KOPT-K1 (cell line): ENCODE results near the gene HLF.
"Not testable (repeated sequence)": the region's sequence is repeated elsewhere in the genome, so short reads cannot be mapped to it uniquely, and the experiment has no call there.

Source experiments
- H3K27ac ChIP-seq: fragments of 200-600 bp; sonication (generic); 2 replicates; pipeline ENCODE4 v1.5.1; 2016; ENCODE audit warnings: antibody characterized with exemption, mild to moderate bottlenecking, low read depth, low read length; ENCODE audit not compliant: poor library complexity, severe bottlenecking
- H3K36me3 ChIP-seq: fragments of 200-600 bp; sonication (generic); 2 replicates; pipeline ENCODE4 v1.5.1; 2017; ENCODE audit warnings: antibody characterized with exemption, mild to moderate bottlenecking, low read length, moderate library complexity; ENCODE audit not compliant: insufficient read depth
- H3K9me3 ChIP-seq: fragments of 200-600 bp; sonication (generic); 2 replicates; pipeline ENCODE4 v1.5.1; 2017; ENCODE audit warnings: antibody characterized with exemption, low read length, mild to moderate bottlenecking; ENCODE audit not compliant: insufficient read depth, poor library complexity, severe bottlenecking

HLF gene

GRCh38 chr17:55318715-55319487 lies 54.1 kb downstream of the HLF start:
- Histone ChIP-seq H3K36me3 (no peaks in the 10 kb centered on the region), H3K9me3 (no peaks in the 10 kb centered on the region), H3K27ac (no peak overlapping the region)

GRCh38 chr17:55319933-55320593 lies 55.3 kb downstream of the HLF start:
- no peaks in the 10 kb centered on the region for H3K36me3 ChIP-seq
- no peak overlapping the region for H3K27ac ChIP-seq
- H3K9me3 ChIP-seq, result no peaks in the 10 kb centered on the region

- no peaks in the 10 kb centered on the region for H3K36me3 ChIP-seq
- H3K27ac ChIP-seq, result no peak overlapping the region
- no peaks in the 10 kb centered on the region for H3K9me3 ChIP-seq
These were observed 56.0 kb downstream of the HLF start for GRCh38 chr17:55320594-55321426.

GRCh38 chr17:55321427-55322060 lies 56.8 kb downstream of the HLF start:
- H3K36me3 ChIP-seq, result no peaks in the 10 kb centered on the region
- no peak overlapping the region for H3K27ac ChIP-seq

GRCh38 chr17:55322453-55322985 lies 57.8 kb downstream of the HLF start:
- no peaks in the 10 kb centered on the region for H3K9me3 ChIP-seq
- no peaks in the 10 kb centered on the region for H3K36me3 ChIP-seq
- no peak overlapping the region for H3K27ac ChIP-seq

More at GRCh38 chr17:55321427-55322060, 56.8 kb downstream of the HLF start:
- no peaks in the 10 kb centered on the region for H3K9me3 ChIP-seq

- Histone ChIP-seq H3K27ac (no peak overlapping the region), H3K36me3 (no peaks in the 10 kb centered on the region), H3K9me3 (peaks cover 7% of the 10 kb centered on the region)
These were observed 58.9 kb downstream of the HLF start for GRCh38 chr17:55323518-55324295.

GRCh38 chr17:55324296-55324978 lies 59.7 kb downstream of the HLF start:
- Histone ChIP-seq H3K27ac (no peak overlapping the region), H3K36me3 (no peaks in the 10 kb centered on the region), H3K9me3 (peaks cover 12% of the 10 kb centered on the region)

- Histone ChIP-seq H3K9me3 (peaks cover 12% of the 10 kb centered on the region), H3K36me3 (no peaks in the 10 kb centered on the region), H3K27ac (no peak overlapping the region)
These were observed 60.6 kb downstream of the HLF start for GRCh38 chr17:55325406-55325805.

- H3K36me3 ChIP-seq, result no peaks in the 10 kb centered on the region
- no peak overlapping the region for H3K27ac ChIP-seq
- H3K9me3 ChIP-seq, result peaks cover 12% of the 10 kb centered on the region
These were observed 61.3 kb downstream of the HLF start for GRCh38 chr17:55326030-55326429.

- H3K9me3 ChIP-seq, result peaks cover 12% of the 10 kb centered on the region
These were observed 62.7 kb downstream of the HLF start for GRCh38 chr17:55327225-55328088.

GRCh38 chr17:55328514-55328913 lies 63.8 kb downstream of the HLF start:
- not testable (repeated sequence) for H3K27ac ChIP-seq, H3K36me3 ChIP-seq
- peaks cover 12% of the 10 kb centered on the region for H3K9me3 ChIP-seq

More at GRCh38 chr17:55327225-55328088, 62.7 kb downstream of the HLF start:
- no peak overlapping the region for H3K27ac ChIP-seq
- H3K36me3 ChIP-seq, result no peaks in the 10 kb centered on the region

GRCh38 chr17:55330344-55330933 lies 65.7 kb downstream of the HLF start:
- peaks cover 12% of the 10 kb centered on the region for H3K9me3 ChIP-seq
- no peak overlapping the region for H3K27ac ChIP-seq
- H3K36me3 ChIP-seq, result no peaks in the 10 kb centered on the region
